ENCODE data around the gene TDRD5. TPM values are rescaled to one million over a fixed set of nuclear protein-coding genes. Genes with fewer than 3 reads are reported as not detected.

The TDRD5 gene
- total RNA-seq, 1 donor from 2014 or later: 0.95 TPM

Other genes starting within 250 kb of the TDRD5 start
- gene AXDND1, start 225.9 kb upstream of the TDRD5 start, total RNA-seq: 2.6 TPM
- gene NPHS2, start 15.9 kb upstream of the TDRD5 start, total RNA-seq: not detected
- 5.1 TPM for gene FAM163A, start 151.5 kb downstream of the TDRD5 start, total RNA-seq